ENCODE measurements around the gene SKAP2. TPM values are rescaled to one million over a fixed set of nuclear protein-coding genes. Genes with fewer than 3 reads are reported as not detected.

The SKAP2 gene
- total RNA-seq, 8 experiments from 2014 or later = 34.0 to 91.7 (median 49.4) TPM

DNA sequence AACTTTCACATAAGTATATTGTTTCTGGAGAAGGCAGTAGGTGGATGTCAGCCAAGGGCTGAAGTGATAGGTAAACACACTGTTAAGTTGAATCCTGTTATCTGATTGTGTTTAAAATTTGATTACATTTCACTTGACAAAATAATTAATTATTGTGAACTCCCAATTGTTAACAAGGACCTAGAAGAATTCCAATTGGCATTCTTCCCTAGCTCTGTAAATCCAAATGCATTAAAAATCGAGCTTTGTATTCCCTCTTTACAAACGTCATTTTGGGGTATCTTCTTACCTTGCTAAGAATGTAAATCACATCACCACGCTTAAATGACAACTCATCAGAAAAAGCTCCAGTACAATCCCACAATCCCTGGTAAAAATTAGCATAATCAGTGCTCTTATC lies 179.9 kb downstream of the SKAP2 start:
- in situ Hi-C loops (cut with MboI; ENCODE audit: low pct_unique_long_range_greater_than_20kb in 2 of 9, low sequenced_read_pairs in 9 of 9, unreplicated experiment in 9 of 9) = no loop called here
- H3K27ac ChIP-seq = no peak overlapping the region
- 27 to 70% (median 52%) methylated on average over 1 to 3 of the region's 3 CpGs; no CpG with 5 or more reads in 1 of the 10 experiments for WGBS, 10 experiments
- ATAC-seq (replicated peaks in 6 of 8) = no peak
- H3K4me3 ChIP-seq = no peak overlapping the region
- H3K4me1 ChIP-seq (replicated peaks in 1 of 2) = peaks cover 24 to 57% of the 10 kb centered on the region in 2 donors

GRCh38 chr7:26683277-26683676 lies 181.1 kb downstream of the SKAP2 start:
- H3K4me3 ChIP-seq = no peak overlapping the region
- peaks cover 24 to 49% of the 10 kb centered on the region in 2 donors for H3K4me1 ChIP-seq (replicated peaks in 1 of 2)
- in situ Hi-C loops (cut with MboI; ENCODE audit: low pct_unique_long_range_greater_than_20kb in 2 of 9, low sequenced_read_pairs in 9 of 9, unreplicated experiment in 9 of 9) = no loop called here
- ATAC-seq (replicated peaks in 6 of 8) = no peak
- WGBS, 10 experiments = 89 to 100% (median 100%) methylated on average over 1 of the region's 1 CpG; no CpG with 5 or more reads in 5 of the 10 experiments
- no peak overlapping the region for H3K27ac ChIP-seq

- 0 to 70% (median 39%) methylated on average over 1 to 3 of the region's 3 CpGs for WGBS, 10 experiments
- Histone ChIP-seq H3K27ac (no peak overlapping the region), H3K4me3 (no peak overlapping the region), H3K4me1 (replicated peaks in 1 of 2) (peaks cover 17 to 37% of the 10 kb centered on the region in 2 donors)
- in situ Hi-C loops (cut with MboI; ENCODE audit: low pct_unique_long_range_greater_than_20kb in 2 of 9, low sequenced_read_pairs in 9 of 9, unreplicated experiment in 9 of 9) = no loop called here
- ATAC-seq (replicated peaks in 6 of 8) = peak in 1 of 8 experiments; percentile 30
Measured at GRCh38 chr7:26681819-26682418, 182.5 kb downstream of the SKAP2 start.

DNA sequence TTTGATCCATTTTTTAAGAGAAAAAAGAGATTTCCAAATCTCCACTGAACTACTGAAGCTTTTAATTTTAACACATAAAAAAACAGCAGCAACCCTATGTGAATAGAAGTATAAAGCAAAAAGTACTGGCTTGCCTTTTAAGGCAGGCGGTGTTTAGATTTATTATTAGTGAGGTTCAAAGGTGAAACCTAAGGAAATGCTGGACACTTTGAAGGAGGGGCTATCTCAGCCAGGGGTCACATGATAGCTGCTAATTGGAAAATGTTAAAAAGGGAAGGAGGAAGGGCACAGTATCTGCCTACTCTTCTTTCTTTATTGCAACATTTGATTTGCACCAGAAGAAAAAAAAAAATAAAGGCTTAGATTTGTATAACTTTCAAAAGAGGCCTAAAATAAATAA lies 183.8 kb downstream of the SKAP2 start:
- ATAC-seq (replicated peaks in 6 of 8) = peak in 1 of 8 experiments; percentile 24
- no peak overlapping the region for H3K4me3 ChIP-seq
- in situ Hi-C loops (cut with MboI; ENCODE audit: low pct_unique_long_range_greater_than_20kb in 2 of 9, low sequenced_read_pairs in 9 of 9, unreplicated experiment in 9 of 9) = no loop called here
- H3K27ac ChIP-seq = no peak overlapping the region
- H3K4me1 ChIP-seq (replicated peaks in 1 of 2) = peaks cover 7 to 25% of the 10 kb centered on the region in 2 donors
- WGBS, 10 experiments = 57 to 100% (median 85%) methylated on average over 1 of the region's 1 CpG; no CpG with 5 or more reads in 2 of the 10 experiments

DNA sequence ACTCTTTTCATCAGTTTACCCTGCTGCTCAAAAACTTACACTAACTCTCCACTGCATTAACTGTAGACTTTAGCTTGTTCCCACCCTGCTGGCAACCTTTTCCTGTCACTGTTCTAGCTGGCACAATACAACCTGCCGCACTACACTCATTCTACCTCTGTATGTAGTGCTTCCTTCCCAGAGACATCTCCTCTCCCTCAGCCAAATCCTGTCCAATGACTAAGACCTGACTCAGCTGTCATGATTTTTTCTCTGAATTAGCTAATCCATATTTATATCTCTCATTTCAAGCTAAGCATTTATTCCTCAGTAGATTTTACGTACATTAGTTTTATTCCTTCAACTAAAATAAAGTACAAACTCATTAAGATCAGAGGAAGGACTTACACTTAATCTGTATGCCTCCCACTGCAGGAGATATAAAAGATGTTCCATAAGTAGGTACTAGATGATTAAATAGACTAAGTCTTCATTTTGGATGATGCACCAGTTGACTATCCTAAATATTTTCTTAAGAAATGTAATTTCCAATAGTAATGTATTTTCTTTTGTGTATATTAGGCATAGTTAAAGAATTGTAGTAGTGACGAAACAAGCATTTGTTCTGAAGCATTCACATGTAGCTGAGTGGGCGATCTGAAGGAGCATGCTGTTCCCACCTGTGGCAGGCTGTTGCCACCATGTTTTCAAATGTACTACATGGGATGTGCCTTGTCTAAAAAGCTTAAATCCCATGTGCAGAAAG lies 189.1 kb downstream of the SKAP2 start:
- Histone ChIP-seq H3K4me1 (replicated peaks in 1 of 2) (peaks cover 0 to 12% of the 10 kb centered on the region in 2 donors), H3K27ac (no peak overlapping the region), H3K4me3 (no peak overlapping the region)
- in situ Hi-C loops (cut with MboI; ENCODE audit: low pct_unique_long_range_greater_than_20kb in 2 of 9, low sequenced_read_pairs in 9 of 9, unreplicated experiment in 9 of 9) = no loop called here
- peak in 3 of 8 experiments; percentile 40 to 59 (median 41) for ATAC-seq (replicated peaks in 6 of 8)
- WGBS, 10 experiments = 63 to 100% (median 91%) methylated on average over 2 to 4 of the region's 4 CpGs

DNA sequence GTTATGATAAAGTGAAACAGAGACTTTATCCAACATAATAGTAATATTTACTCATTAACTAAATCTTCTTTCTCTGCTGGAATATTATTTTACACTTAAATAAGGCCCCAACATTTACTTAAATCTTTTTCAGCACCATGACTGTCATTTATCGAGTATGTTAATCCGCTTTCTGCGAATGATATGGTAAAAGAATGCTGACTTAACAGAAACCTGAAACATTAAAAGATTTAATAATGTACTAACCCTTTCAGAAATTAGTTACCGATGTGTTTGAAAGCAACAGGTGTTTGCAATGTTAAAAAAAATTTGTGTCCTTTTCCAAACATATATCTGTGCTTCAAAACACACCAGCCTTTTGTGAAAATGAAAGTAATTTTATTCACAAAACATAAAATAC lies 190.5 kb downstream of the SKAP2 start:
- in situ Hi-C loops (cut with MboI; ENCODE audit: low pct_unique_long_range_greater_than_20kb in 2 of 9, low sequenced_read_pairs in 9 of 9, unreplicated experiment in 9 of 9) = loop anchor here in 8 of 9 experiments (25.0 kb wide), 4 partner anchors 162 to 787 kb away; no protein-coding TSS in a partner anchor
- Histone ChIP-seq H3K4me1 (replicated peaks in 1 of 2) (peaks cover 0 to 10% of the 10 kb centered on the region in 2 donors), H3K4me3 (no peak overlapping the region), H3K27ac (no peak overlapping the region)
- no peak for ATAC-seq (replicated peaks in 6 of 8)
- 60 to 100% (median 93%) methylated on average over 1 to 4 of the region's 4 CpGs for WGBS, 10 experiments

DNA sequence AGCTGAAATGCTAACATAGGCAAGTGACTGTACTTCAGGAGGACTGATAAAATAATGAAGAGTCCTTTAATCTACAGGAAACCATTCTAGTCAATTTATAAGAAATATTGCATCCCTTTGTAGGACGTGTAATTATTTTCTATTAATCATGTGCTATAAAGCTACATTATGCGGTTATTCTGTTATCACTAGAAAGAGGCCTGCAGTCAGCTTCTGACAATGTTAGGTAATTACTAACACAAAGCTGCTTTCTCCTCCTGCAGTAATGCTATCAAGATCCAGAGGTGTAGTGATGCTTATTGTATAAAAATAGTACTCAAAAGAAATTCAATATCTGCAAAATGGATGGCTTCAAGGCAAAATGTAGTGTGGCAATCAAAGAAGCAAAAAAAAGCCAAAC lies 191.1 kb downstream of the SKAP2 start:
- in situ Hi-C loops (cut with MboI; ENCODE audit: low pct_unique_long_range_greater_than_20kb in 2 of 9, low sequenced_read_pairs in 9 of 9, unreplicated experiment in 9 of 9) = loop anchor here in 8 of 9 experiments (25.0 kb wide), 4 partner anchors 161 to 786 kb away; no protein-coding TSS in a partner anchor

DNA sequence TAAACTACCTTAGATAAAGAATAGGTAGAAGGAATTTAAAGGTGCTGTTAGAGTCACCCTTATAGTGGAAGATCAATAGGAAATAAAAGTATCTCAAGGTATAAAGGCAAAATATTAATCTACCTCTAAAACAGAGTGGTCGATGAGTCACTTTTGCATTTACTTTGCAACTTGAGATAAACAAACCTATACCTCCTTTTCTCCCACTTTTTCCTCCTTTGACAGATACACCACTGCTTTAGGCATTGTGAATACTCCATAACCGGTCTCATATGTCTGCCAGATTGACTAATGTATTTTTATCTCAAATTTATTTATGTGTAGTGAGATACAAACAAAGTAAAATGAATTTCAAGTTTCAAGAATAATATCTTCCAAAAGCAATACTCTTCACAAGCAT lies 193.5 kb downstream of the SKAP2 start:
- Histone ChIP-seq H3K4me3 (no peak overlapping the region), H3K27ac (no peak overlapping the region), H3K4me1 (replicated peaks in 1 of 2) (peaks cover 0 to 24% of the 10 kb centered on the region in 2 donors)
- in situ Hi-C loops (cut with MboI; ENCODE audit: low pct_unique_long_range_greater_than_20kb in 2 of 9, low sequenced_read_pairs in 9 of 9, unreplicated experiment in 9 of 9) = loop anchor here in 8 of 9 experiments (25.0 kb wide), 4 partner anchors 159 to 784 kb away; no protein-coding TSS in a partner anchor
- WGBS, 10 experiments = 42 to 100% (median 85%) methylated on average over 1 to 2 of the region's 2 CpGs
- no peak for ATAC-seq (replicated peaks in 6 of 8)

More for the DNA sequence above, 191.1 kb downstream of the SKAP2 start:
- 34 to 100% (median 83%) methylated on average over 1 to 2 of the region's 2 CpGs; no CpG with 5 or more reads in 2 of the 10 experiments for WGBS, 10 experiments
- ATAC-seq (replicated peaks in 6 of 8) = peak in 3 of 8 experiments; percentile 44 to 80 (median 62)
- H3K4me1 ChIP-seq (replicated peaks in 1 of 2) = peaks cover 0 to 10% of the 10 kb centered on the region in 2 donors
- no peak overlapping the region for H3K27ac ChIP-seq
- H3K4me3 ChIP-seq = no peak overlapping the region

DNA sequence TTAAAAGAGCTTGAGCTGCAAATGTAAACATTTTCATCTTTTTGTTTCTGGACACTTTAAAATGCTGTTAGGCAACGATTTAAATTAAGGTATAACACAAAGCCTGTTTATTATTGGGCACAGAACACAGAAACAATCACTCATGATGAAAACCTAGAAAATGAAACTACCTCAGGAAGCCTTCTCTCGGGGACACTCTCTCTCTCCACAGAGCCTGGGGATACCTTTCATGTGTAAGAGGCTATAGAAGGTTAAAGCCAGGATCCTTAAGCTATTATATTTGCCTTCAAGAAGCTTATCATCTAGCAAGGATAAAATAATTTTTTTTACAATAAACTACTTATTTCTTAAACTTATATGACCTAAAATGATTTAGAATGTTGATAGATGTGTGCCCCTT lies 194.1 kb downstream of the SKAP2 start:
- no peak for ATAC-seq (replicated peaks in 6 of 8)
- WGBS, 10 experiments = 0 to 100% (median 80%) methylated on average over 1 to 2 of the region's 2 CpGs; no CpG with 5 or more reads in 1 of the 10 experiments
- Histone ChIP-seq H3K27ac (no peak overlapping the region), H3K4me1 (replicated peaks in 1 of 2) (peaks cover 0 to 24% of the 10 kb centered on the region in 2 donors), H3K4me3 (no peak overlapping the region)
- in situ Hi-C loops (cut with MboI; ENCODE audit: low pct_unique_long_range_greater_than_20kb in 2 of 9, low sequenced_read_pairs in 9 of 9, unreplicated experiment in 9 of 9) = loop anchor here in 8 of 9 experiments (25.0 kb wide), 4 partner anchors 158 to 783 kb away; no protein-coding TSS in a partner anchor

DNA sequence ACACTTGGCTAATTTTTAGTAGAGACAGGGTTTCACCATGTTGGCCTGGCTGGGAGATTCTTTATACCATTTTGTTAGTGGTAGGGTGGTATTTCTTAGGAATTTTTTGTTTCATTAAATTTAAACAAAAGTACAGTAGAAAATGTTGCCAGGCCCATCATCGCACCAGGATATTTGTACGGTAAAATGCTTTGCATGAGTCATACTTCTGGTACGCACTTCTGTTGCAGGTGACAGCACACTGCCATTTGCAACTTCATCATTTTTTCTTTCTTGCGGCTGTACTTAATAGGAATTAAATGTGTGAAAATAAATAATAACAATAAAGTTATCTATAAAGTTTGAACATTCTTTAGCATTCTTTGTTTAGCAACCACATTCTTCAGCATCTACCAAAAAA lies 195.6 kb downstream of the SKAP2 start:
- Histone ChIP-seq H3K27ac (no peak overlapping the region), H3K4me1 (replicated peaks in 1 of 2) (peaks cover 0 to 35% of the 10 kb centered on the region in 2 donors), H3K4me3 (no peak overlapping the region)
- ATAC-seq (replicated peaks in 6 of 8) = no peak
- 70 to 100% (median 94%) methylated on average over 1 to 4 of the region's 4 CpGs; no CpG with 5 or more reads in 1 of the 10 experiments for WGBS, 10 experiments
- in situ Hi-C loops (cut with MboI; ENCODE audit: low pct_unique_long_range_greater_than_20kb in 2 of 9, low sequenced_read_pairs in 9 of 9, unreplicated experiment in 9 of 9) = loop anchor here (5.0 to 25.0 kb wide), 6 partner anchors 157 to 782 kb away; no protein-coding TSS in a partner anchor

DNA sequence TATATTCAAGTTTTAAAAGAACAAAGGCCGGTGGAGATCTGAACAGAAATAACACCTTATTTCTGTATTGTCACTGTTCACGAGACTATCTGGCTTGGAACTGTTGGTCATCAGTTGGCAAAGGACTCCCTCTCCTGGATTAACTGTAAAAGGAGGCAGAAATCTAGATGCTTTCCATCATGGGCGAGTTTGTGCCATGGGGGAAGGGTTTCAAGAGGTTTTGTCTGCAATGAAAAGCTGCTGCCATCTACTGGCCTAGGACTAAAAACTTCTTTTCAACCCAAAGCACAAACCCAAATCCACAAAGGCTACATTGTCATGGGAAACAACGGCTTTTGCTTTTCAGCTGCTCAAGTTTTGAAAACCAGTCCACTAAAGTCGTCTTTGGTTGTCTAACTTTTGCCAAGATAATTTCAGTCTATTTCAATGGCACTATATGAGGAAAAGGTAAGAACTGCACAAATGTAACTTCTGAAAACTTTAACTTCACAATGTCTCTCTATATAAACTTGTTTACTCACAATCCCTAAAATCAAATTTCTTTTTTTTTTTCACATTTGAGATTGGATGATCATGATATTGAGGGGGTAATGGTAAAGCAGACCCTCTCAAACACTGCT lies 196.8 kb downstream of the SKAP2 start:
- WGBS, 10 experiments = 0 to 16% (median 0%) methylated on average over 2 to 5 of the region's 5 CpGs
- in situ Hi-C loops (cut with MboI; ENCODE audit: low pct_unique_long_range_greater_than_20kb in 2 of 9, low sequenced_read_pairs in 9 of 9, unreplicated experiment in 9 of 9) = loop anchor here (5.0 to 25.0 kb wide), 6 partner anchors 155 to 780 kb away; no protein-coding TSS in a partner anchor
- H3K4me1 ChIP-seq (replicated peaks in 1 of 2) = peaks cover 0 to 28% of the 10 kb centered on the region in 2 donors
- H3K4me3 ChIP-seq = no peak overlapping the region
- ATAC-seq (replicated peaks in 6 of 8) = peak; percentile 87 to 100 (median 100)
- H3K27ac ChIP-seq = no peak overlapping the region

DNA sequence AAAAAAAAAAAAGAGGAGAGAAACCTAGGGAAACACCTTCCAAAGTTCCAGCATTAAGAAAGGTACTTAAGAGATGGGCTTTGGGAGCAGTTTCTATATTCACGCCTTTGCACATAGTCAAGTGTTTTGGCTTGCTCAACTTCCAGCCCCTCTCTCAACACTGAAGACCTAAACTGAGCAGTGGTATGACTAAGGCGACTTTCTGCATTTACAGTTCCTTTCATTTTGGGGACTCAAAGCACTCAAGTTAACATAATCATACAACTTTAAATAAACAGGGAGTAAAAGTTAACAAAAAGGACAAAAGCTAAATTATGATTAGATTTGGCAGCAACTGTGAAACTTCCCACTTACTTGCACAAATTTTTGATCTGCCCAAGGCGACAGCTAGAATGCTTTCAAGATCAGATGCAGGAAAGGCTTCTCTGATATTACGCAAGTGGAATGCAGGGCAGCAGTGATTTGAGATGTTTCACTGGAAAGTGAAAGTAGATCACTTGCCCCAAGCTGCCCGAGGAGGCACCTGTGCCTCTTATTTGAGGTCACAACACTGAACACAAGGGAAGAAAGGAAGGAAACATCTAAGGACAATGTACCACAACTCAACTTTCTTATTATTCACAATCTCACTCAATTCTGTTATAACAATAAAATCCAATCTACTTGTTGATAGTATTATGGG lies 199.5 kb downstream of the SKAP2 start:
- ATAC-seq (replicated peaks in 6 of 8) = peak in 2 of 8 experiments; percentile 41 to 48
- in situ Hi-C loops (cut with MboI; ENCODE audit: low pct_unique_long_range_greater_than_20kb in 2 of 9, low sequenced_read_pairs in 9 of 9, unreplicated experiment in 9 of 9) = loop anchor here (5.0 to 25.0 kb wide), 6 partner anchors 153 to 778 kb away; no protein-coding TSS in a partner anchor
- H3K4me1 ChIP-seq (replicated peaks in 1 of 2) = peaks cover 0 to 35% of the 10 kb centered on the region in 2 donors
- H3K27ac ChIP-seq = no peak overlapping the region
- WGBS, 10 experiments = 17 to 100% (median 91%) methylated on average over 2 to 5 of the region's 5 CpGs
- H3K4me3 ChIP-seq = no peak overlapping the region

All from motor neuron (in vitro differentiated cells).